Bone marrow (tissue), 2 donors: ENCODE measurements around the gene MTFP1.
"Not testable (repeated sequence)": the region's sequence is repeated elsewhere in the genome, so short reads cannot be mapped to it uniquely, and the experiment has no call there.

Experiments used
- DNase-seq, 2 donors: peaks; one replicate each; lab custom pipeline; 2025; lab: John Stamatoyannopoulos, UW

The MTFP1 gene

GRCh38 chr22:30402028-30402765 is 23.4 kb upstream of the MTFP1 start:
- no peak for DNase-seq

- not testable (repeated sequence) for DNase-seq
Measured at GRCh38 chr22:30402766-30403104, 22.8 kb upstream of the MTFP1 start.

- no peak for DNase-seq
Measured at GRCh38 chr22:30404307-30404706, 21.3 kb upstream of the MTFP1 start.

- no peak for DNase-seq
Measured at GRCh38 chr22:30405731-30406130, 19.8 kb upstream of the MTFP1 start.

GRCh38 chr22:30406400-30406799 is 19.2 kb upstream of the MTFP1 start:
- DNase-seq = no peak

DNA sequence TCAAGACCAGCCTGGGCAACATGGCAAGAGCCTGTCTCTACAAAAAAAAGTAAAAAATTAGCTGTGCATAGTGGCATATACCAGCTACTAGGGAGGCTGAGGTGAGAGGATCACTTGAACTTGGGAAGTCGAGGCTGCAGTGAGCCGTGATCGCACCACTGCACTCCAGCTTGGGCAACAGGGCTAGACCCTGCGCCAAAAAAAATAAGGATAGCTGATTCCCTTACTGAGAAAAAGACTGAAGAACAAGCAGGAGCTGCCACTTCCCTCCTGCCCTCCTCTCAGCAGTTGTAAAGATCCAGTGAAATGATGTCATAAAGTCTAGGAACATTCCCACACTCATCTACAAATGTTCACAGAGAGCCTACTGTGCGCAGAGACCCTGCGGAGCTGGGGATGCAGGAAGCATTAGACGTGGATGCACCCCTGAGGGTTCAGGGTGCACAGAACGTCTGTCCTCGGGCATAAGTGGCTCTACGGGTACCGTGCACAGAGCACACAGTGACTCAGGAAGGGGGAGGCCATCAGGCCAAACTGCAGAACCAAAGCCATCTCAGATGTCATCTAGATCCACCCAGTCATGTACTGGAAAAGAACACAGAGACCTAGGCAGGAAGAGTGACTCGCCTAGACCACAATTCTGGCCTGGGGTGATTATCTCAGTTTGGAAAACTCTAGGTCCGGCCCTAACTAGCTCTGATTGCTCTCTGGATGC is 17.0 kb upstream of the MTFP1 start:
- peak in 1 of 2 donors; percentile 58 for DNase-seq

DNA sequence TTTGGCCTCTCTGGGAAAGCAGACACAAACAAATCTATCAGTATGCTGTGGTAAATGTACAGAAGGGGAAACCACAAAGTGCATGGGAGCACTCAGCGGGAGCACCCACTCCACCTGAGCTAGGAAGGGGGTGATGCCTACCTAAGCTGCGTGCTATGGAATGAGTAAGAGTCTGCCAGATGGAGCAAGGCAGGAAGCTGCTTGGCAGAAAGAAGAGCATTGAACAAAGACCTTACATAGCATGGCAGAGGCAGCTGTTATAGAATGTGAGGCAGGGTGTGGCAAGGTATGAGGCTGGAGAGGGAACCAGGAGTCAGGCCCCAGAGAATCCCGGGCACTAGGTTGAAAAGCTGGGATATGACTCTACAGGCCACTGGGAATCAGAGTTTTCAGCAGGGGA is 13.8 kb upstream of the MTFP1 start:
- no peak for DNase-seq

DNA sequence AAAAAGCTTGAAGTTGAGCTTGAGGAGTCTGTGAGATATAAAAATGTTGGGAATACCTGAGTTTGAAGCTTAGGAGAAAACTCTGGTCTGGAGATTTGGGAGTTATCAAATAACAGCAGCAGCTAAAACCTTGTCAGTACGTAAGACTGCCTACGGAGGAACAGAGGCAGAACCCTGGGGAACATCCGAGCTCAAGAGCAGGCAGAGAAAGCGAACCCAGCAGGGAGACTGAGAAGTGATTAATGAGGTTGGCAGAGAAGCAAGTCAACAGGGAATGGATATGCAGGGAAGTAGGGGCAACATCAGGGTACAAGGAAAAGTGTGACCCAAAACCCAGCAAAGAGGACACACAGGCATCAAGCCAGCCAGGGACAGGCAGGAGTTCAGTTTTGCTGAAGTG is 12.6 kb upstream of the MTFP1 start:
- DNase-seq = no peak

GRCh38 chr22:30413745-30414524 is 11.6 kb upstream of the MTFP1 start:
- DNase-seq = no peak

- no peak for DNase-seq
Measured at GRCh38 chr22:30414525-30415047, 11.0 kb upstream of the MTFP1 start.

DNA sequence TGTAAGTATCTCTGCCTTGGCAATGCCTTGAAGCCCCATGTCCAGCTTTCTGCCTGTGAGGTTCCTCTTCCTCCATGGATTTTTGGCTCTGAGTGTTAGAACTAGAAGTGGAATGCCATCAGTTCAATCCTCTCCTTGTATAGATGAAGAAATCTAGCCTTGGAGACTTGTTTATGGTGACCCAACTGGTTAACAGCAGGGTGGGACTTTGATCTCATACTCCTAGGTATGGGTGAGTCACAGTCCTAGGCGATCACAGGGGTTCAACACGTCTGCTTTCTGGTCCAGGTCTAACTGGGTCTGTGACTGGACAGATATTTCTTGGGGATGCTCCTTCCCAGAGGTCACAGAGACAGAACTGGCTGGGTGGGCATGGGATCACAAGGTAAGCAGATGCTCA is 9.2 kb upstream of the MTFP1 start:
- DNase-seq = no peak

- no peak for DNase-seq
Measured at GRCh38 chr22:30416837-30417236, 8.7 kb upstream of the MTFP1 start.

GRCh38 chr22:30420347-30421125 is 5.0 kb upstream of the MTFP1 start:
- no peak for DNase-seq

DNA sequence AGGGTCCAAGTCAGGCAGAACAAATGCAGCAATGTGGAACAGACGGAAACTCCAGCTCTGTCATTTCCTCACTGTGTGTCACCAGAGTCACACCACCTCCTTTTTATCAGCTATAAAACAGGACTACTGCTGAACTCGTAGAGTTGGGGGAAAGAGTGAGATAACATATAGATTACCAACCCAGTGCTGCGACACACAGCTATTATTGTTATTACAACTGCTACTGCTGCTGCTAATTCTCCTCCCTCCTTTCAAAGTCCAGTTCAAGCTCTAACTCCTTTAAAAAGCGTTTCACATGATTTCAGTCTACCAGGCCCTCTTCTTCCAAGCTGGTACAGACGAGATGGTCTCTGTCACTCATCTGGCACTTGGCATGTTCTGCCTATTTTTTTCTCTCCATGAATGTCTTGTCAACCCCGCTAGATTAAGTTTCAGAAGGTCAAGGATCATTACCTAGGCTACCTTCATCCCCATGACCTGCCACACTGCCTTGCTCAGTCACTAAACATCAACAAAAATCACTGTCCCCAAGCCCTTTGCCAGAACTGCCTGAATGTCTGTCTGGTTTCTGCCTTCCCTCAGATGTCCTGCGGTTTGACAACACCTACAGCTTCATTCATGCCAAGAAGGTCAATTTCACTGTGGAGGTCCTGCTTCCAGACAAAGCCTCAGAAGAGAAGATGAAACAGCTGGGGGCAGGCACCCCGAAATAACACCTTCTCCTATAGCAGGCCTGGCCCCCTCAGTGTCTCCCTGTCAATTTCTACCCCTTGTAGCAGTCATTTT is 3.7 kb upstream of the MTFP1 start:
- no peak for DNase-seq

GRCh38 chr22:30422481-30423300 is 2.9 kb upstream of the MTFP1 start:
- DNase-seq = peak in 1 of 2 donors; percentile 60

GRCh38 chr22:30423301-30423958 is 2.1 kb upstream of the MTFP1 start:
- DNase-seq = no peak

DNA sequence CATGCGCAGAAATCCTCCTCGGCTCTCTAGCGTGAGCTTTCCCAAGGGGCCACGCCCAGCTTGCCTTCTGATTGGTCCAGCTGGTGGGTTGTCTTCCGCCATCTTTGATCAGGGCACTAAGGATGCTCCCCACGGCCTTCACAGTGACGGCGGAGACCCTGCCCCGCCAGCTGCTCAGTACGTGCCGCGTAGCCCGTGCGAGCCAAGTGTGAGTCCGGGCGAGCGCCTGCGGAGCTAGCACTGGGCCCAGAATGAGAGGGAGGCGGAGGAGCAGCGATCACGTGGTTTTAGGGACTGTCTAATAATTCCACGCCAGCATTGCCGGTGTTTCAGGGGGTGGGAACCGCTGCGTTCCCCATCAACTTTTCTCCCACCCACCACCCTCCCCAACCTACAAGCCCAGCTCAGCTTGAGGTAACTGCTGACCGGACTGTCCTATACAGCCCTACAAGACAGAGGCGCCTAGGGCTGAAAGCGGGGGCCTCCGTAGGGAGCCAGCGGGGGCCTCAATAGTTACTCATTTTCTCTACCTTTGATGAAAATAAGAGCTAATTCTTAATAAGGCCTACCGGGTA is 1.5 kb upstream of the MTFP1 start:
- DNase-seq = peak; percentile 87 to 98

- DNase-seq = no peak
Measured at GRCh38 chr22:30424534-30425326, 838 bp upstream of the MTFP1 start.

DNA sequence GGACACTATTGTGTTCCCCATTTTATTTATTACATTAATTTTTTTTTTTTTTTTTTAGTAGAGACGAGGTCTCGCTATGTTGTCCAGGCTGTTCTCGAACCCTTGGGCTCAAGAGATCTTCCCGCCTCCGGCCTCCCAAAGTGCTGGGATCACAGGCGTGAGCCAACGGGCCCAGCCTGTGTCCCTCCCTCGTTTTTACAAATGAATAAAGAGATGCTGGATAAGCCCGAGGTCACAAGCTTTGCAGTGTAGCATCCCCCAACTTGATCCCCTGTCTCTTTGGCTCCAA is 297 bp upstream of the MTFP1 start:
- no peak for DNase-seq
